GM12875 (cell line): ENCODE measurements around the gene TLX2.

Experiments
- H3K4me3 ChIP-seq: one replicate; pipeline ENCODE4 v1.5.1; 2011; ENCODE audit warnings: low read depth, low read length, control low read depth
- TF ChIP-seq, protein P1 (sequence below): IDR thresholded peaks from 2 replicates; pipeline ENCODE4 v1.5.1; 2011; ENCODE audit warnings: low read depth, mild to moderate bottlenecking, control low read depth, inconsistent platforms, low read length, moderate library complexity, borderline replicate concordance; ENCODE audit not compliant: insufficient read depth

The TLX2 gene

DNA sequence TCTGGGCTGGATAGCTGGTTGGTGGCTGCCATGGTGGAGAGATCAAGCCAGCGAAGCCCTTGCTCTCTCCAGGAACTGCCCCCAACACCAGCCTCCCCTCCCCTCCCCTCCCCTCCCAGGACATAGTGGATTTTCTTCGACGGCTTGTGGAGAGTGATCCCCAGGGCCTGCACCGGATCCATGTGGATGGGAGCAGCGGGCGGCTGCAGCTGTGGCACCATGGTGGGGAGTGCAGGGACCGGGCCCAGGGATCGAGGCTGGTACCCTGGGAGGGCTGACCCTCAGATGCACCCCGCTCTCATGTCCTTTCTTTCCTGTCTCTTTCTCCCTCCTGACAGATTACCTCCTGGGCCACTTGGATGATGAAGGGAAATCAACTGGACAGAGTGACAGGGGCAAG lies 24.3 kb upstream of the TLX2 start:
- H3K4me3 ChIP-seq, result no peak overlapping the region
- TF ChIP-seq, protein P1, sequence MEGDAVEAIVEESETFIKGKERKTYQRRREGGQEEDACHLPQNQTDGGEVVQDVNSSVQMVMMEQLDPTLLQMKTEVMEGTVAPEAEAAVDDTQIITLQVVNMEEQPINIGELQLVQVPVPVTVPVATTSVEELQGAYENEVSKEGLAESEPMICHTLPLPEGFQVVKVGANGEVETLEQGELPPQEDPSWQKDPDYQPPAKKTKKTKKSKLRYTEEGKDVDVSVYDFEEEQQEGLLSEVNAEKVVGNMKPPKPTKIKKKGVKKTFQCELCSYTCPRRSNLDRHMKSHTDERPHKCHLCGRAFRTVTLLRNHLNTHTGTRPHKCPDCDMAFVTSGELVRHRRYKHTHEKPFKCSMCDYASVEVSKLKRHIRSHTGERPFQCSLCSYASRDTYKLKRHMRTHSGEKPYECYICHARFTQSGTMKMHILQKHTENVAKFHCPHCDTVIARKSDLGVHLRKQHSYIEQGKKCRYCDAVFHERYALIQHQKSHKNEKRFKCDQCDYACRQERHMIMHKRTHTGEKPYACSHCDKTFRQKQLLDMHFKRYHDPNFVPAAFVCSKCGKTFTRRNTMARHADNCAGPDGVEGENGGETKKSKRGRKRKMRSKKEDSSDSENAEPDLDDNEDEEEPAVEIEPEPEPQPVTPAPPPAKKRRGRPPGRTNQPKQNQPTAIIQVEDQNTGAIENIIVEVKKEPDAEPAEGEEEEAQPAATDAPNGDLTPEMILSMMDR, result no peak

DNA sequence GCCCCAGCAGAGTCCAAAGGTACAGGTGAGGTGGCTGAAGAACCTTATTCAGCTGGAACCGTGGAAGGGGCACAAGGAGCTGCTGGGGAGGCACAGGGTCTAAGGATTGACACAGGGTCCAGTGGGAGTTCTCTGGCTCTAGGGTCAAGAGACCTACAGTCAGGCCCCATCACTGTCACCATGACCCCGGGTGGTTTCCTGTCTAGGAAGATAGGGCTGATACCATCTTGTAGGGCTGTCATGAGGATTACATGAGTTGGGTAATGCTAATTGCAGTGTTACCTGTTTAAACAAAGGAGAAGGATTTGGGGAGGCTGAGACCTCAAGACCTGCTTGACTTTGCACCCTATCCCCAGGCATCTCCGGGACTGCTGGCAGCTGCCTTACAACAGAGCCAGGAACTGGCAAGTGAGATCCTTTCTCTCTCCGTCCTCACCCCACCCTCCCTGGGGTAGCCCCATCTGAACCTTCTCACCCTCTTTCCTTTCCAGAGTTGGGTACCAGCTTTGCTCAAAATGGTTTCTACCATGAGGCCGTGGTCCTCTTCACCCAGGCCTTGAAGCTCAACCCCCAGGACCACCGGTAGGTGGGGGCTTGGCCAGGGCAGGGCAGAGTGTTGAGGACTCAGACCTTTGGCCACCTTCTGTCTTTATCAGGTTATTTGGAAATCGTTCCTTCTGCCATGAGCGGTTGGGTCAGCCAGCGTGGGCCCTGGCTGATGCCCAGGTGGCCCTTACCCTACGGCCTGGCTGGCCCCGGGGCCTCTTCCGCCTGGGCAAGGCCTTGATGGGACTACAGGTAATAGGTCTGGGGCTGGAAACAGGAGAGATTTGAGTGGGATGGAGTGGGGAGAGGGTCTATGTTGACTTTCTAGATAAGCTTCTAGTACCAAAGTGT lies 22.4 kb upstream of the TLX2 start:
- no peak overlapping the region for H3K4me3 ChIP-seq
- TF ChIP-seq, protein P1, result no peak

DNA sequence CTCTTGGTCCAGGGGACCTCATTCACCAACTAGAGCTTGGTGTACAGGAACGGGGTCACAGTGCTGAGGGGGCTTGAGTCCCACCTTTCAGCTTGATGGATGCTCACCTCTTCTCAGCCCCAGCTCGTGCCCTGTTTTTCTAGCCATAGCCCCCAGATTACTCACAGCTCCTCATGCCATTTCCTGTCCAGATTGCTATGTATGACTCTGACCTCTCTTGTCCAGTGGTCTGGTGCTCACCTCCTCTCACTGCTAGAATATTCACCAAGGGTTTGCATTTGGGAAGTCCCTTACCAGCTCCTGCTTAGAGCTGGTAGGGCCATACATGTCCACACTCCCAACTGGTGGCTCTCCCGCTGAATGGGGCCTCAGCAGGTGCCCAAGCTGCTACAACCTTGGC lies 20.7 kb upstream of the TLX2 start:
- H3K4me3 ChIP-seq, result no peak overlapping the region
- TF ChIP-seq, protein P1, result no peak

DNA sequence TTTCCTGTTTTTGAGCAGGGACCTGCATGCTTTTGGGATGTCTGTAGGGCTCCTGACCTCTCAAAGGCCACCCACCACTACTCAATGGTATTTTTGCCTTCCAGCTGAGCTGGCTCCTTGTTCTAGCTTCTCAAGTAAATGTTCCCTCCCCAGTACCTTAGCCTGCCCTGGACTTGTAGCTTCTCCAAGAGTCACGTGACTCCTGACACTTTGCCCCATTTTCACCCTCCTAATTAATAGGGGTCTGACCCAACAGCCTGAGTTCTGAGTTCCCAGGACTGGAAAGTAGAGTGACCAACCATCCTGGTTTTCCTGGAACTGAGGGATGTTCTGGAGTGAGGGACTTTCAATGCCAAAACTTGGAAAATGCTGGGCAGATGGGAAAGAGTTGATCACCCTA lies 18.8 kb upstream of the TLX2 start:
- TF ChIP-seq, protein P1, result no peak
- H3K4me3 ChIP-seq, result no peak overlapping the region

DNA sequence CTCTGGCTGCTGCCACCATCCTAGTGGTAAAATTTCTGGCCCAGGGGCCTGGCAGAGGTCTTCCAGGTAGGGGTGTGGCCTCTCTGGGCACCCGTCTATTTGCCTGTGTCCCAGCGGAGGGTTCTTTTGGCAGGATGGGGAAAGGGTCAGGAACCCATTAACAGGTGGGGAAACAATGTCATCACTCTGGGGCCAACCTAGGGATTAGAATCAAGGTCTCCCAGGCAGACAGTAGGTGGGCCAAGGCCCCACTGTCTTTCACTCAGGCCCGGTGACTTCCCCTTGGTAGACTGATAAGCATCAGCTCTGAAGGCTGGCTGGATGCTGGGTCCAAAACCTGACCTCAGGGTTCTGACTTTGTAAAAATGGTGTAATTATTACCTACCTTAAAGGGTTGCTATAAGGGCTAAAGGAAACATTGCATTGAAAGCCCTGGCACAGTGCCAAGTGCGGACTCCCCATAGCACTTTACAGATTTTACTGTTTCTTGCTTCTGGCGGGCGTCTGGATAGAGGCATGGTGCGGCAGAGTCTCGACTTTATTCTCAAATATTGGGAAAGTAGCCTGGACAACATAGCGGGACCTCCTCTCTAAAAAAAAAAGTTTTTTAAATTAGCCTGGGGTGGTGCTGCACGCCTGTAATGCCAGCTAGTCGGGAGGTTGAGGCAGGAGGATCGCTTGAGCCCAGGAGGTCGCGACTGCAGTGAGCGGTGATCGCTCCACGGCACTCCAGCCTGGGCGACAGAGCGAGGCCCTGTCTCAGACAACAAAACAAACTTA lies 17.1 kb upstream of the TLX2 start:
- H3K4me3 ChIP-seq, result no peak overlapping the region
- TF ChIP-seq, protein P1, result no peak

DNA sequence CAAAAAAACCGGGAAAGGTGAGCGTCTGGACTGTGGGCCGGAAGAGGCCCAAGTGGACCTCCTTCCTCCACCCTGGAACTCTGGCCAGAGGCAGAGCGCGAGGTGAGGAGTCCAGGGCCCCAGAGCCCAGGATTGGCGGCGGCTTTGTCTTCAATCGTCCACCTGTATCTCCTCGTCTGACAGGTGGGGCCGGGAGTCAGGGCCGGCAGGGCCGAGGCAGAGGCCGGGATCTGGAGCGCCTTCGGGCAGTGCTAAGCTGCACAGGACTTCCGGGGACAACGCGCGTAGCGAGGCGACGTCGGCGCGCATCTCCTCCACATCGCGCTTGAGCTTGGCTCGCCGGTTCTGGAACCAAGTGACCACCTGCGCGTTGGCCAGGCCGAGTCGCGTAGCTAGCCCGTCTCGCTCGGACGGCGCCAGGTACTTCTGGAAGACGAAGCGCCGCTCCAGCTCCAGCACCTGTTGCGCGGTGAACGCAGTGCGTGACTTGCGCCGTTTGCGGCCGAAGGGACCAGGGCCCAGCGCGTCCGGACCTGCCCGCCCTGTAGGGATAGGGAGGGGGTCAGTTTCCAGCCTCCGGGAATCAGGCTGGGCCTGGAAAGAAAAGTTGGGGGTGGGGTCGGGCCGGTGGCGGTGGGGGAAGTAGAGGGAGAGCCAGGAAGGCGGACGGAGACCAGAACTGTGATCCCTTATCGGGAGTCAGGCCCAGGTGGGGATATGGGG lies 16.3 kb upstream of the TLX2 start:
- H3K4me3 ChIP-seq, result peak overlapping the region; percentile 26
- TF ChIP-seq, protein P1, result no peak
